Measurements from ENCODE around the gene UGT3A1.

DNA sequence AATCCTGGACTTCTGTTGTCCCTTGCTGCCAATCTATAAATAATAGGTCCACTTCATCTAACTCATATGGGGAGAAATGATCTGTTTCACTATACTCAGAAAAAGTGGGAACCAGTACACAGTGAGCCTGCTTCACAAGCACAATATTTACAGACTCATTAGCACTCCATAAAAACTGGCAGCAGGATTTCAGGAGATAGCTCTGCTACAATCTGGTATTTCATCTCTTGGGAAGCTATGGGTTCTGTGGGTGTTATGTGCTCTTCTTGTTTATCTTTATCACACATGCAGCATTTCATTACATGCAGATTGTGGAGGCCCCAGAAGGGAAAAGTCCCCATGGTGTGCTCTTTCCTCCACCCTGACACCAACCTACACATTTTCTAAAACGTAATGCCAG is 42.3 kb upstream of the UGT3A1 start:
- TF ChIP-seq, protein P1, sequence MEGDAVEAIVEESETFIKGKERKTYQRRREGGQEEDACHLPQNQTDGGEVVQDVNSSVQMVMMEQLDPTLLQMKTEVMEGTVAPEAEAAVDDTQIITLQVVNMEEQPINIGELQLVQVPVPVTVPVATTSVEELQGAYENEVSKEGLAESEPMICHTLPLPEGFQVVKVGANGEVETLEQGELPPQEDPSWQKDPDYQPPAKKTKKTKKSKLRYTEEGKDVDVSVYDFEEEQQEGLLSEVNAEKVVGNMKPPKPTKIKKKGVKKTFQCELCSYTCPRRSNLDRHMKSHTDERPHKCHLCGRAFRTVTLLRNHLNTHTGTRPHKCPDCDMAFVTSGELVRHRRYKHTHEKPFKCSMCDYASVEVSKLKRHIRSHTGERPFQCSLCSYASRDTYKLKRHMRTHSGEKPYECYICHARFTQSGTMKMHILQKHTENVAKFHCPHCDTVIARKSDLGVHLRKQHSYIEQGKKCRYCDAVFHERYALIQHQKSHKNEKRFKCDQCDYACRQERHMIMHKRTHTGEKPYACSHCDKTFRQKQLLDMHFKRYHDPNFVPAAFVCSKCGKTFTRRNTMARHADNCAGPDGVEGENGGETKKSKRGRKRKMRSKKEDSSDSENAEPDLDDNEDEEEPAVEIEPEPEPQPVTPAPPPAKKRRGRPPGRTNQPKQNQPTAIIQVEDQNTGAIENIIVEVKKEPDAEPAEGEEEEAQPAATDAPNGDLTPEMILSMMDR (IDR thresholded peaks at IDR 0.05): no peak
- TF ChIP-seq POLR2A (IDR thresholded peaks at IDR 0.05) (no peak), POLR2AphosphoS5 (IDR thresholded peaks at IDR 0.05) (no peak), EP300 (IDR thresholded peaks at IDR 0.05) (no peak)
